Urinary bladder (tissue), 4 donors: Measurements from ENCODE around the gene FAM186B. TPM values are rescaled to one million over a fixed set of nuclear protein-coding genes. Genes with fewer than 3 reads are reported as not detected.

Experiments
- DNase-seq: peaks from one replicate; pipeline ENCODE4 v3.0.0-alpha.2; 2015; ENCODE audit errors: extremely low spot score
- H3K27ac ChIP-seq: one replicate; pipeline ENCODE4 v1.5.1; 2013; ENCODE audit warnings: low read depth, mild to moderate bottlenecking, moderate library complexity
- H3K36me3 ChIP-seq: one replicate; pipeline ENCODE4 v1.6.1; 2013; ENCODE audit warnings: mild to moderate bottlenecking, moderate library complexity; ENCODE audit not compliant: insufficient read depth
- H3K4me1 ChIP-seq: one replicate; pipeline ENCODE4 v1.6.1; 2013; ENCODE audit warnings: mild to moderate bottlenecking, moderate library complexity; ENCODE audit not compliant: insufficient read depth
- H3K4me3 ChIP-seq: one replicate; pipeline ENCODE4 v1.5.1; 2013; ENCODE audit warnings: low read depth, low read length
- WGBS: extraction: QIAGEN DNeasy Blood & Tissue Kit; methylation state at CpG from one replicate; pipeline ENCODE4 v1.1.7; 2013; 5-methylcytosine and 5-hydroxymethylcytosine counted together
- polyA plus RNA-seq: library from polyadenylated mRNA; stranded (reverse); fragments of 200-250 nt; gene quantifications from one replicate; pipeline ENCODE4 v1.2.3, GENCODE V29; 2013
- total RNA-seq: library from RNA; depleted of rRNA; stranded (reverse); fragments of >200 nt; gene quantifications from one replicate; pipeline ENCODE4 v1.2.3, GENCODE V29; 2014
- donor health status: healthy with polysubstance abuse.
- donor health status: healthy.

The FAM186B gene
- total and polyA plus RNA-seq, 2 donors, result 0.16 to 0.25 TPM

GRCh38 chr12:49609875-49610154 is 4.4 kb upstream of the FAM186B start:
- Histone ChIP-seq H3K4me1 (no peaks in the 10 kb centered on the region), H3K4me3 (no peak overlapping the region), H3K27ac (no peak overlapping the region), H3K36me3 (no peaks in the 10 kb centered on the region)
- no peak for DNase-seq
- 78% methylated on average over 1 of the region's 1 CpG for WGBS

- H3K27ac ChIP-seq, result no peak overlapping the region
- 93% methylated on average over 2 of the region's 2 CpGs for WGBS
- H3K4me1 ChIP-seq, result no peaks in the 10 kb centered on the region
- DNase-seq, result no peak
- no peaks in the 10 kb centered on the region for H3K36me3 ChIP-seq
- H3K4me3 ChIP-seq, result no peak overlapping the region
Observed at GRCh38 chr12:49609059-49609874, 3.8 kb upstream of the FAM186B start.

DNA sequence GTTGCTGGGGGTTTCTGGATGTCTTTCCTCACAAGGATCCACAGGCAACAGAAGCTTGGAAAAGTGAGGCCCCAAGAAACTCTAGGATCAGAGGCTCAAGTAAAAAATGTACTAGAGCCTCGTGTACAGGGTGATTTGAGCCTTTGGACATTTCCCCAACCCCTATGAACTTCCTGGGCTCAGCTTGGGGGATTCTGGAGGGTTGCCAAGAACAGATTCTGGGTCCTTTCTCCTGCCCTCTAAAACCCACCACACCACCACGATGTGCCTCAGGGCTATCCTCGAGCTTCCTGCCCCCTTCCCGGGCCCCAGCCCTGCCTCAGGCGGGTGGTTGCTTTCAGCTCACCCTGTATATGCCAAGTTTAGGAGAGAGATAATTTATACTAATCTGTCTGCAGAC is 583 bp downstream of the FAM186B start:
- 30% methylated on average over 5 of the region's 5 CpGs for WGBS

GRCh38 chr12:49603721-49604120 is 1.7 kb downstream of the FAM186B start:
- Histone ChIP-seq H3K4me3 (no peak overlapping the region), H3K27ac (no peak overlapping the region), H3K4me1 (no peaks in the 10 kb centered on the region), H3K36me3 (no peaks in the 10 kb centered on the region)
- WGBS, result 88% methylated on average over 1 of the region's 1 CpG
- DNase-seq, result no peak

More for the DNA sequence above, 583 bp downstream of the FAM186B start:
- Histone ChIP-seq H3K27ac (no peak overlapping the region), H3K36me3 (no peaks in the 10 kb centered on the region), H3K4me1 (no peaks in the 10 kb centered on the region), H3K4me3 (no peak overlapping the region)
- no peak for DNase-seq

GRCh38 chr12:49599961-49600360 is 5.5 kb downstream of the FAM186B start:
- no peak for DNase-seq

GRCh38 chr12:49598527-49598926 is 6.9 kb downstream of the FAM186B start:
- Histone ChIP-seq H3K27ac (no peak overlapping the region), H3K4me1 (no peaks in the 10 kb centered on the region), H3K36me3 (no peaks in the 10 kb centered on the region), H3K4me3 (no peak overlapping the region)
- no peak for DNase-seq
- 77% methylated on average over 10 of the region's 10 CpGs for WGBS

More at GRCh38 chr12:49599961-49600360, 5.5 kb downstream of the FAM186B start:
- Histone ChIP-seq H3K36me3 (no peaks in the 10 kb centered on the region), H3K27ac (no peak overlapping the region), H3K4me3 (no peak overlapping the region), H3K4me1 (no peaks in the 10 kb centered on the region)
- 96% methylated on average over 8 of the region's 8 CpGs for WGBS

DNA sequence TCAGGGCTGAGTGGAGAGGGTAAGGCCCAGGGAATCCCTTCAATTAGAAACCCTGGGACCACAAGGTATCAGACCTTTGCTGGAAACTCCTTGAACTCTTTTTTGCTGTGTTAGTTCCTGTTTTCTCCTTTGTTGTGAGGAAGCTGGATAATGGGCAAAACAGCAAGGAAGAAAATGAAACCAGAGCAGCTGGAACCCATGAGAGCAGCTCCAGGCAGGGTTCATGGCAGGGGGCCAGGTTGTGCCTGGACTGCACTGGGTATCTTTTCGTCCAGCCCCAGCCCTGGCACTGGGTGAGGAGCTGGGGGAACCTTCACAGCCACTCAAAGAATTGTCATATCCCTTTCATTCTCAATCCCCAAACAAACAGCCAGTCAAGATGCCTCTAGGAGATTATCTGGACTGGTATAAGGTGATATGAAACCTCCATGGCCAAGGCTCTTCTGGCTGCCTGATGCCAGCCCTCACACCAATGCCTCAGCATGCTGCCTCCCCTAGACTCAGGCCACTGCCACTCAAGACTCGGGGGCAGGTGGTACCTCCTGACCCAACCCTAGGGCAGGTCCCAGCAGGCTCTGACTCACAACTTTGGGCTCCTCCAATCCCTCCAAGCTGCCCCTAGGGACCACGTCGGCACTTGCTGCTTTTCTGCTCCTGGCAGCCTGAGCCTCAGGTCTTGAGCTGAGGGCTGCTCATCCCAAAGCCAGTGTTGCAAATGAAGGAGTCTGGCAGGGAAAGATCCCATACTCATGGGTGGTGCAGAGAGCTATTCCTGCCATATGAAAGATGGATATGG is 16.5 kb downstream of the FAM186B start:
- Histone ChIP-seq H3K4me1 (no peaks in the 10 kb centered on the region), H3K27ac (no peak overlapping the region), H3K36me3 (no peaks in the 10 kb centered on the region), H3K4me3 (no peak overlapping the region)
- WGBS, result 78% methylated on average over 4 of the region's 4 CpGs
- no peak for DNase-seq

GRCh38 chr12:49588281-49588680 is 17.2 kb downstream of the FAM186B start:
- H3K27ac ChIP-seq, result no peak overlapping the region
- H3K36me3 ChIP-seq, result no peaks in the 10 kb centered on the region
- H3K4me1 ChIP-seq, result no peaks in the 10 kb centered on the region
- no peak for DNase-seq
- H3K4me3 ChIP-seq, result no peak overlapping the region
- 92% methylated on average over 7 of the region's 7 CpGs for WGBS

- Histone ChIP-seq H3K4me1 (no peaks in the 10 kb centered on the region), H3K27ac (no peak overlapping the region), H3K36me3 (no peaks in the 10 kb centered on the region), H3K4me3 (no peak overlapping the region)
- 83% methylated on average over 11 of the region's 11 CpGs for WGBS
- no peak for DNase-seq
Observed at GRCh38 chr12:49587174-49587908, 18.1 kb downstream of the FAM186B start.

DNA sequence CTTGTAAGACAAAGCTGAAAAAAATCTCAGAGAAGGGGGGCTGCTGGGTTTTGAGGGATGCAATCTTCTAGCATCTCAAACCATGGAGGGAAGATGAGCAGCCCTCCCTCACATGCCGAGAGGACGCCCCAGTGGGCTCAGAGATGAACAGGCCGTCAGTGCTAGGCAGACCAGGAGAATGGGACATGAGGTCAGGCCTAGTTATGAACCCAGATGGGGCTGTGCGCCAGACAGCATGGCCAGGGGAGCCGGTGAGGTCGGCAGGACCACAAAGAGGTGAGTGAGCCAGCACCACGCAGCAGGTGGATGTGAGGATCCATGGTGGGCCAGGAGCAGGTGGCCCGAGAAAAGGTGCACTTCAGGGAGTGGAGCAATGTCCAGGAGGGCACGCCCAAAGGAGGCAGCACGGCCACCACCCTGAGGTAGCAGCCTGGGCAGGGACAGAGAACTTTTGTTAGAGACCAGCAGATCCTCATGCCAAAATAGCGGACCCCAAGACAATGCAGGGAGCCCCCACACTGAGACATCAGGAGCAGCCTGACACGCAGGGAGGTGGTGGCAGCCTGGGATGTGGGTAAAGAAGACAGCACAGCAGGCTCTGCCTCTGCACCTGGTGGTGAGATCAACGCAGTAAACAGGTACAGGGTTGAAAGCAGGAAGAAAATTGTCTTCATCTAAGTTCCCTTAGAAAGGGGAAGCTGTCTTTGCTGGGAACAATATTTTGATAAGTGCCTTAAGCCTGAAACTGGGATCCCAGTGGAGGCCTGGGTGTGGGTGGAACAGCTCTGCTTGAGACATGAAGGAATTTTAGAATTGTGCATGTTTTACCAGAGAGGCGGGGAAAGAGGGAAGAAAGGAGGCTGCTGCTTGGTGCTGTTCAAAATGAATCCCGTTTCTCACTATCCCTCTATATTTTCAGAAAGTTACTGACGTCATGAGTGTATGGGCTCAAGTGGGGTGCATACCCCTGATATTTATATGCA is 19.7 kb downstream of the FAM186B start:
- H3K4me1 ChIP-seq, result no peaks in the 10 kb centered on the region
- no peak overlapping the region for H3K4me3 ChIP-seq
- DNase-seq, result no peak
- H3K27ac ChIP-seq, result no peak overlapping the region
- no peaks in the 10 kb centered on the region for H3K36me3 ChIP-seq
- 83% methylated on average over 16 of the region's 16 CpGs for WGBS

DNA sequence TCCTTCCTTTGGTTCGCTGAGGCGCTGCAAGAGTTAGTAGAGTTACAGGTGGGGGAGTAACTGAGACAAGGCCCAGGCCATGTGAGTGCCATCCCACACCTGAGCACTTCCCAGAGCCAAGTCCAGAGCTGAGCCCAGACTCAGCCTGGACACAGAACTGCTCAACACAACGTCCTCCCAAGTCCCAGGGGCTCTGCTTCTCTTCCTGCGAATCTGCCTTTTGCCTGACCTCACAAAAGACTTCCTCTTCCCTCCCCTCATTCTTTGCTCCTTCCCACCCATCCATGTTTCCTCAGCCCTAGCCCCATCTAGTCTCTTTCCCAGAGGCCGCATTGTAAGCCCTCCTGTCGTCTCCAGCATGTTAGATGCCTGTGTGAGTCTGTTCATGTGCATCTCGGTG is 20.8 kb downstream of the FAM186B start:
- no peak for DNase-seq
- Histone ChIP-seq H3K36me3 (no peaks in the 10 kb centered on the region), H3K4me3 (no peak overlapping the region), H3K4me1 (no peaks in the 10 kb centered on the region), H3K27ac (no peak overlapping the region)
- WGBS, result 82% methylated on average over 7 of the region's 7 CpGs

DNA sequence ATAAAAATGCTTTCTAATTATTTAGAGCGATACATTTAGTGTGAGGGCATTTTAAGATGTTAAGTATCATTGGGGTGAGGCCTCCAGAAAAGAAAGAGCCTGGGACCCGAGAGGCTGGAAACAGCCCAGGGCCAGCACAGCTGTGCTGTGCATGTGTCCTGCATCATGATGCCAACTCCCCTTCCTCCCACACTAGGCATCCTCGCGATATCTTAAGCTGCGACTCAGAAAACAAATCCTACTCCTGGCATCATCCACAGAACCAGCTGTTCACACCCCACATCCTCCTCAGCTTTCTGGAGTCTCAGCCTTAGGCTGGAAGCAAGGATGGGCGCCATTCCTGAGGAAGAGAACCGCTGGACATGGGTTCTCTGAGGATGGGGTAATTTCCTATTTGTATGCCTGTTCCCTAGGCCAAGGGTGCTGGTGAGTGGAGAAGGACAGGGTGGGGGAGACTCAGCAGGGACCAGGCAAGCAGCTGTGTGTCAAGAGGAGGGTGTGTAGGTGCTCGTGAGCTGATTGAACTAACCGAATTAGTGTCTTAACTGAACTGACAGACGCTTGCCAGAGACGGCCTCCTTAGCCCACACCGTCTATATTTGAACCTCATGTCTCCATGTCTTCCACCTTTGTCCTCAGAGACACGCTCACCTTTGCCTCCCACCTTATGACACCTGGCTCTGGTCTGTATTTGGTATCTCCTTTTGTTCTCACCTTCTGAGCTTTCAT is 21.9 kb downstream of the FAM186B start:
- no peaks in the 10 kb centered on the region for H3K36me3 ChIP-seq
- DNase-seq, result no peak
- H3K4me3 ChIP-seq, result no peak overlapping the region
- H3K27ac ChIP-seq, result no peak overlapping the region
- no peaks in the 10 kb centered on the region for H3K4me1 ChIP-seq
- WGBS, result 62% methylated on average over 13 of the region's 13 CpGs
